Heart left ventricle (tissue), 16 donors: Measurements from ENCODE around the gene ELP2. TPM values are rescaled to one million over a fixed set of nuclear protein-coding genes. Genes with fewer than 3 reads are reported as not detected.
A peak's percentile ranks its signal among the peaks of the same experiment; 100 is the strongest.

Experiments used
- ATAC-seq, 4 donors: fragments of 200-7000 bp; cut with Tn5 transposase; one replicate each; pipeline ENCODE4 v1.9.1; 2020 to 2022; ENCODE audit warnings: moderate library complexity in 4 of 4, mild to moderate bottlenecking in 3 of 4, moderate number of reproducible peaks in 1 of 4
- DNase-seq, 5 donors: peaks; one replicate each; pipeline ENCODE4 v3.0.0-alpha.2; 2020
- H3K27ac ChIP-seq, 12 donors: fragments of 200-600 bp; sonication (generic) in 4 of 12; one replicate each; pipeline versions ENCODE4 v1.5.0 to v1.8.0; 2016 to 2022; ENCODE audit warnings: mild to moderate bottlenecking in 2 of 12
- H3K27me3 ChIP-seq, 9 donors: fragments of 200-600 bp; sonication (generic) in 2 of 9; one replicate each; pipeline versions ENCODE4 v1.5.1 to v1.8.0; 2016 to 2022; ENCODE audit warnings: mild to moderate bottlenecking in 3 of 9
- H3K36me3 ChIP-seq, 9 donors: fragments of 200-600 bp; sonication (generic) in 2 of 9; one replicate each; pipeline versions ENCODE4 v1.5.0 to v1.8.0; 2018 to 2022; ENCODE audit warnings: mild to moderate bottlenecking in 2 of 9
- H3K4me1 ChIP-seq, 12 donors: fragments of 200-600 bp; sonication (generic) in 4 of 12; one replicate each; pipeline versions ENCODE4 v1.5.0 to v1.8.0; 2016 to 2022; ENCODE audit warnings: mild to moderate bottlenecking in 3 of 12
- H3K4me3 ChIP-seq, 12 donors: fragments of 200-600 bp; sonication (generic) in 4 of 12; one replicate each; pipeline versions ENCODE4 v1.5.0 to v1.8.0; 2017 to 2022; ENCODE audit warnings: mild to moderate bottlenecking in 9 of 12, moderate library complexity in 4 of 12
- H3K9me3 ChIP-seq, 12 donors: fragments of 200-600 bp; sonication (generic) in 4 of 12; one replicate each; pipeline versions ENCODE4 v1.5.0 to v1.8.0; 2016 to 2022; ENCODE audit warnings: mild to moderate bottlenecking in 1 of 12
- CTCF ChIP-seq, 12 donors: fragments of 200-600 bp; sonication (generic) in 4 of 12; IDR thresholded peaks; one replicate each; pipeline versions ENCODE4 v1.5.0 to v1.8.0; 2018 to 2022; ENCODE audit warnings: antibody characterized with exemption in 12 of 12, mild to moderate bottlenecking in 5 of 12
- POLR2A ChIP-seq, 2 donors: fragments of 450-650 bp; IDR thresholded peaks; one replicate each; pipeline ENCODE4 v1.6.1; 2017; ENCODE audit warnings: antibody characterized with exemption in 2 of 2, mild to moderate bottlenecking in 2 of 2, moderate library complexity in 2 of 2
- WGBS, 4 donors: extraction: QIAGEN DNeasy Blood & Tissue Kit in 2 of 4; methylation state at CpG; one replicate each; pipeline versions ENCODE4 v1.1.5 to v1.1.7; 2013 to 2018; 5-methylcytosine and 5-hydroxymethylcytosine counted together
- intact Hi-C, 10 donors: fragments of 100-400 bp; cut with DNase I; formaldehyde crosslinking; loops; one replicate each; pipeline versions ENCODE4 v1.11.1 to v1.14.2; 2022
- polyA plus RNA-seq, 2 donors: library from polyadenylated mRNA; stranded (reverse); fragments of 200-250 nt; gene quantifications; one replicate each; pipeline ENCODE4 v1.2.3, GENCODE V29; 2013
- total RNA-seq, 9 donors: library from RNA; depleted of rRNA in 2 of 9; stranded (reverse); fragments of >200 nt in 2 of 9; fragmentation: NEBNext Ultra II Directional in 3 of 9; extraction: Animal tissue kit (Norgen Biotek cat#: 25700) in 3 of 9; gene quantifications; one replicate each; pipeline versions ENCODE4 v1.1.0 to v1.2.4, GENCODE V29; 2016 to 2023
- donor health status: ischemic (EF 13 %, LVEDD 7.1; RV severe dilation, severe dysfunction).
- donor health status: healthy with polysubstance abuse.
- donor health status: DM: no; HTN: yes; CAD: no.
- donor health status: DM: no; HTN: no; CAD: no.
- donor health status: ischemic (EF 25% LVEDD 6.9; RV normal size, moderate dysfunction).
- donor health status: ischemic (EF 25% LVEDD 5.7; RV mildly dilated, moderate dysfunction).
- donor health status: healthy.
- donor health status: DM: yes; HTN: yes; CAD: no.
- donor health status: ischemic (EF 35%, LVEDD 5.7; RV mildly dilated, moderate dysfunction).
- donor health status: nonischemic (EF 11% LVEDD 7.7; RV severe dilation, severe dysfunction).
- donor health status: DM: yes; HTN: yes; CAD: no.
- donor health status: PGD.
- donor health status: ischemic (EF 29% LVEDD 5.4; RV normal size, mild dysfunction).
- donor health status: nonischemic (EF 23%, LVEDD 6.1; RV moderate dilation, normal function).

ELP2 gene
- total and polyA plus RNA-seq, 11 donors, result 26.2 to 60.7 (median 46.1) TPM

GRCh38 chr18:36212301-36213171, 82.8 kb downstream of the ELP2 start:
- peaks cover 0 to 12% (median 3%) of the 10 kb centered on the region in 12 donors for H3K9me3 ChIP-seq
- H3K36me3 ChIP-seq, result no peaks in the 10 kb centered on the region
- ATAC-seq, result peak in 2 of 4 donors; percentile 11 to 27
- WGBS, 4 donors, result 63 to 67% (median 65%) methylated on average over 12 to 13 of the region's 13 CpGs
- no peak for DNase-seq
- H3K27me3 ChIP-seq, result no peaks in the 10 kb centered on the region
- intact Hi-C loops, result no loop called here
- peak in 3 of 12 donors; percentile 13 to 35 (median 16) for TF ChIP-seq CTCF (IDR thresholded peaks at IDR 0.05)
- no peak for TF ChIP-seq POLR2A (IDR thresholded peaks at IDR 0.05)
- peak overlapping the region in 2 of 12 donors; percentile 21 to 26 for H3K4me3 ChIP-seq
- H3K27ac ChIP-seq, result peak overlapping the region in 3 of 12 donors; percentile 2 to 15 (median 5)
- peaks cover 0 to 18% (median 0%) of the 10 kb centered on the region in 12 donors for H3K4me1 ChIP-seq

- H3K9me3 ChIP-seq, result no peaks in the 10 kb centered on the region
- no peak overlapping the region for H3K27ac ChIP-seq
- H3K4me3 ChIP-seq, result no peak overlapping the region
- H3K4me1 ChIP-seq, result peaks cover 0 to 18% (median 0%) of the 10 kb centered on the region in 12 donors
- no peaks in the 10 kb centered on the region for H3K27me3 ChIP-seq
- no peak for ATAC-seq
- intact Hi-C loops, result no loop called here
- no peak for DNase-seq
- TF ChIP-seq POLR2A (IDR thresholded peaks at IDR 0.05) (no peak), CTCF (IDR thresholded peaks at IDR 0.05) (no peak)
- 87 to 91% (median 88%) methylated on average over 7 to 8 of the region's 8 CpGs for WGBS, 4 donors
- H3K36me3 ChIP-seq, result no peaks in the 10 kb centered on the region
Measured at GRCh38 chr18:36214811-36215210, 85.1 kb downstream of the ELP2 start.

- ATAC-seq (no peak), DNase-seq (no peak)
- Histone ChIP-seq H3K27me3 (no peaks in the 10 kb centered on the region), H3K36me3 (no peaks in the 10 kb centered on the region), H3K4me3 (no peak overlapping the region), H3K4me1 (peaks cover 0 to 18% (median 0%) of the 10 kb centered on the region in 12 donors), H3K27ac (no peak overlapping the region), H3K9me3 (no peaks in the 10 kb centered on the region)
- intact Hi-C loops, result no loop called here
- TF ChIP-seq CTCF (IDR thresholded peaks at IDR 0.05) (no peak), POLR2A (IDR thresholded peaks at IDR 0.05) (no peak)
- 70 to 89% (median 76%) methylated on average over 8 to 9 of the region's 9 CpGs for WGBS, 4 donors
Measured at GRCh38 chr18:36215577-36215976, 85.9 kb downstream of the ELP2 start.

GRCh38 chr18:36217348-36217747, 87.6 kb downstream of the ELP2 start:
- no peaks in the 10 kb centered on the region for H3K27me3 ChIP-seq
- WGBS, 4 donors, result 84 to 91% (median 86%) methylated on average over 3 of the region's 3 CpGs
- DNase-seq, result no peak
- H3K4me1 ChIP-seq, result peaks cover 0 to 12% (median 0%) of the 10 kb centered on the region in 12 donors
- no peaks in the 10 kb centered on the region for H3K36me3 ChIP-seq
- H3K9me3 ChIP-seq, result no peaks in the 10 kb centered on the region
- no peak for TF ChIP-seq POLR2A (IDR thresholded peaks at IDR 0.05)
- no peak overlapping the region for H3K27ac ChIP-seq
- intact Hi-C loops, result no loop called here
- ATAC-seq, result no peak
- H3K4me3 ChIP-seq, result no peak overlapping the region
